GM21360 (cell line): ENCODE measurements around the gene DSG3.

Experiments
- ATAC-seq: cut with Tn5 transposase; IDR thresholded peaks from one replicate; pipeline ENCODE4 v1.9.1; 2021; ENCODE audit warnings: mild to moderate bottlenecking, moderate library complexity; ENCODE audit not compliant: unreplicated experiment

Gene DSG3

GRCh38 chr18:31513189-31513935 lies 65.8 kb downstream of the DSG3 start:
- ATAC-seq = no peak

- no peak for ATAC-seq
Measured at GRCh38 chr18:31516437-31516836, 68.9 kb downstream of the DSG3 start.

- no peak for ATAC-seq
Measured at GRCh38 chr18:31526374-31526773, 78.8 kb downstream of the DSG3 start.
